ENCODE data around the gene ADGRF1. TPM values are rescaled to one million over a fixed set of nuclear protein-coding genes. Genes with fewer than 3 reads are reported as not detected.

ADGRF1 gene
- total and polyA plus RNA-seq, 5 donors, result not detected

DNA sequence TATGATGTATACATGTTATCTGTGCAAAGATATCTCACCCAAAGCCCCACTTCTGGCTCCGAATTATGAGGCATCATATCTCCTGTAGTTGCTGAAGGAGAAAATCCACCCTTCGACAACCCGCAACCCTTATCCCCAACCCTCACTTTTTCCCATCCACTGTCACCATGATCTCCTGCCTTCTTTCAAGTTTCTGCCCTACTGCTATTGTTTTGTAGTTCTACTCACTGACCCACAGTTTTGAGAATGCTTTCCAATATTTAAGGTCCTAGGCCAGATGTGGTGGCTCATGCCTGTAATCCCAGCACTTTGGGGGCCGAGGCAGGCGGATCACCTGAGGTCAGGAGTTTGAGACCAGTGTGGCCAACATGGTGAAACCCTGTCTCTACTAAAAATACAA, 22.2 kb downstream of the ADGRF1 start:
- no peak for DNase-seq
- intact Hi-C loops (cut with DNase I), result no loop called here
- no peaks in the 10 kb centered on the region for H3K9me3 ChIP-seq (ENCODE audit: control insufficient read depth, low read length)
- H3K4me1 ChIP-seq (ENCODE audit: control insufficient read depth, insufficient read depth, low read length), result no peaks in the 10 kb centered on the region
- ATAC-seq, result no peak
- H3K27me3 ChIP-seq (ENCODE audit: control insufficient read depth, insufficient read depth), result no peaks in the 10 kb centered on the region
- 87% methylated on average over 5 of the region's 5 CpGs for WGBS
- no peak overlapping the region for H3K4me3 ChIP-seq (ENCODE audit: low read length)
- no peak overlapping the region for H3K27ac ChIP-seq (ENCODE audit: low read length)

DNA sequence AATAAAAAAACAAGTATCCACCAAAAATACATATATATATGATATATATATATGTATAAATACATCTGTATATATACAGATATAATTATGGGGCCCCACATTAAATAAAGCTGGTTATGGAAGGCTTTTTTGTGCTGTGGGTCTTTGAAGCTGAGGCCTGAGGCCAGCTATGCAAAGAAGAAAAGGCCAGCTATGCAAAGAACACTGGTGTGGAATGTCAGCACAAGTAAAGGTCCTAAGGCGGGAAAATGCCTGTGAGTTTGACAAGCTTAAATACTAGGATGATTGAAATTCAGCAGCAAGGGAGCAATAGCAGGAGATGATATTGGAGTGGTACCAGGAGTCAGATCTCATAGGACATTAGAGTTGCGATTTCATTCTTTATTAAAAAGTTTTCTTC, 25.2 kb downstream of the ADGRF1 start:
- Histone ChIP-seq H3K4me3 (ENCODE audit: low read length) (no peak overlapping the region), H3K27me3 (ENCODE audit: control insufficient read depth, insufficient read depth) (no peaks in the 10 kb centered on the region), H3K4me1 (ENCODE audit: control insufficient read depth, insufficient read depth, low read length) (no peaks in the 10 kb centered on the region), H3K9me3 (ENCODE audit: control insufficient read depth, low read length) (no peaks in the 10 kb centered on the region), H3K27ac (ENCODE audit: low read length) (no peak overlapping the region)
- 96% methylated on average over 2 of the region's 2 CpGs for WGBS
- intact Hi-C loops (cut with DNase I), result no loop called here
- DNase-seq (no peak), ATAC-seq (no peak)

DNA sequence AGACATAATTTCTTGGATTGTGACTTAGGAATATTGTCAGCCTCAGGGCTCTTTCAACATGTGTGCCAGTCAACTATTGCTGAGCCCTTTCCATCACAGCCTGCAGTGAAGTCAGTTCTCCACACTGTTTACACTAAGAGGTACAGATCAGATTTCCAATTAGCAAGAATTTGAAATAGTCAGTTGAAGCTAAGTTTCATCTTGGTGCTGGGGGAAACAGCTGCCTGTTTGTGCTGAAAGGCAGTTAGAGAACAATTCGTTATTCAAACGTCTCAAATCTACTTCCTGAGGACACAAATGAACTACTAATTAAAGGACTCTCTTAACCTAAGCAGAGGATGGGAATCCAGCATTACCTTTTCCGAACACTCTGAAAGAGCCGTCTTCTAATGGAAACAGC, 25.9 kb downstream of the ADGRF1 start:
- no peaks in the 10 kb centered on the region for H3K4me1 ChIP-seq (ENCODE audit: control insufficient read depth, insufficient read depth, low read length)
- ATAC-seq (no peak), DNase-seq (no peak)
- no peak overlapping the region for H3K4me3 ChIP-seq (ENCODE audit: low read length)
- 53% methylated on average over 4 of the region's 4 CpGs for WGBS
- intact Hi-C loops (cut with DNase I), result no loop called here
- no peak overlapping the region for H3K27ac ChIP-seq (ENCODE audit: low read length)
- H3K27me3 ChIP-seq (ENCODE audit: control insufficient read depth, insufficient read depth), result no peaks in the 10 kb centered on the region
- no peaks in the 10 kb centered on the region for H3K9me3 ChIP-seq (ENCODE audit: control insufficient read depth, low read length)

DNA sequence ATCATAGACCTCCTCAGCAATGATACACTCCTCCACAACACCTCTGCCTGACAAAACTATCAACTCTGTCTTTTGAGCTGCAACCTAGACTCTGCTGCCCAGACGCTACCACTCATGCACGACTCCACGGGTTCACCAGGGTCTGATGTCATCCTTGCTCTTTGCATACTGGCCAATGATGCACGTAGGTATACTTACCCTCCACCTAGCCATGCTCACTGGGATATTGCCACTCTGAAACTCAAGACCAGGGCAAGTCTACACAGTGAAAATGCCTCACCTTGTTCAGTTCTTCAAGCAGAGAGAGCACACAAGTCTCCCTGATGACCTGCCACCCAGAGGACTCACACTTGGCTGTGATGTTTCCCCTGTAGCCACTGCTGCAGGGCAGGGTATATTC, 27.7 kb downstream of the ADGRF1 start:
- WGBS, result 90% methylated on average over 4 of the region's 4 CpGs
- Histone ChIP-seq H3K4me3 (ENCODE audit: low read length) (no peak overlapping the region), H3K27me3 (ENCODE audit: control insufficient read depth, insufficient read depth) (no peaks in the 10 kb centered on the region), H3K4me1 (ENCODE audit: control insufficient read depth, insufficient read depth, low read length) (no peaks in the 10 kb centered on the region), H3K9me3 (ENCODE audit: control insufficient read depth, low read length) (no peaks in the 10 kb centered on the region), H3K27ac (ENCODE audit: low read length) (no peak overlapping the region)
- ATAC-seq, result no peak
- intact Hi-C loops (cut with DNase I), result no loop called here
- DNase-seq, result no peak

DNA sequence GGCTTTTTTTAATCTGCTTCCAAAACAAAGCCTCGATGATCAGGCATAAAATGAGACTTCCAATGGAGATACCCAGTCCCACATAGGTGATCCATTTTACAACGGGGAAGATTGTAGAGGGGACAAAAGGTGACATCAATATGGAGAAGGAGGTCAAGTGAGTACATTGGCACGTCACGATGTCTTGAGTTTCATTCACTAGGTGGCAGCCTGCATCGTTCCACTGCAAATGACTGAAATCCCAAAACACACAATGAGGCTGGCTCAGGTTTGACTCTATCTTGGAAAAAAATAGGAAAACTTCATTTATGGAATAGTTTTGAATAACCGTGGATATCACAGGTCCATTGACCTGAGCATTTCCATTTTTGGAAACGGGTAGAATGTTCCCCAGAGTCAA, 32.5 kb downstream of the ADGRF1 start:
- DNase-seq (no peak), ATAC-seq (no peak)
- Histone ChIP-seq H3K9me3 (ENCODE audit: control insufficient read depth, low read length) (no peaks in the 10 kb centered on the region), H3K4me1 (ENCODE audit: control insufficient read depth, insufficient read depth, low read length) (no peaks in the 10 kb centered on the region), H3K27me3 (ENCODE audit: control insufficient read depth, insufficient read depth) (no peaks in the 10 kb centered on the region), H3K27ac (ENCODE audit: low read length) (no peak overlapping the region), H3K4me3 (ENCODE audit: low read length) (no peak overlapping the region)
- WGBS, result 57% methylated on average over 7 of the region's 7 CpGs
- intact Hi-C loops (cut with DNase I), result no loop called here

DNA sequence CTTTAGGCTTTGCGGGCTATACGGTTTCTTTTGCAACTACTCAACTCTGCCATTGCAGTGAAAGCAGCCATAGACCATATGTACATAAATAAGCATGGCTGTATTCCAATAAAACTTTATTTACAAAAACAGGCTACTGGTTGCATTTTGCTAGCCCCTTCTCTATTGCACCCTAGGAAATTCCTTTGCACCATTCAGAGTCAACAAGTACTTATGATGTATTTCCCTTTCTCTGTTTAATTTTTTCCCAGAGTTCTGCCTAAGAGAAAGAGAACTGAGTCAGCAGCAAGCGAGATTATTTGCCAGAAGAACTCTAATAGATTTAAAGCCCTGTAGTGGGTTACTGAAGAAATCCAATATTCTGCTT, 33.8 kb downstream of the ADGRF1 start:
- no peak for ATAC-seq
- intact Hi-C loops (cut with DNase I), result no loop called here
- WGBS, result 94% methylated on average over 3 of the region's 3 CpGs

DNA sequence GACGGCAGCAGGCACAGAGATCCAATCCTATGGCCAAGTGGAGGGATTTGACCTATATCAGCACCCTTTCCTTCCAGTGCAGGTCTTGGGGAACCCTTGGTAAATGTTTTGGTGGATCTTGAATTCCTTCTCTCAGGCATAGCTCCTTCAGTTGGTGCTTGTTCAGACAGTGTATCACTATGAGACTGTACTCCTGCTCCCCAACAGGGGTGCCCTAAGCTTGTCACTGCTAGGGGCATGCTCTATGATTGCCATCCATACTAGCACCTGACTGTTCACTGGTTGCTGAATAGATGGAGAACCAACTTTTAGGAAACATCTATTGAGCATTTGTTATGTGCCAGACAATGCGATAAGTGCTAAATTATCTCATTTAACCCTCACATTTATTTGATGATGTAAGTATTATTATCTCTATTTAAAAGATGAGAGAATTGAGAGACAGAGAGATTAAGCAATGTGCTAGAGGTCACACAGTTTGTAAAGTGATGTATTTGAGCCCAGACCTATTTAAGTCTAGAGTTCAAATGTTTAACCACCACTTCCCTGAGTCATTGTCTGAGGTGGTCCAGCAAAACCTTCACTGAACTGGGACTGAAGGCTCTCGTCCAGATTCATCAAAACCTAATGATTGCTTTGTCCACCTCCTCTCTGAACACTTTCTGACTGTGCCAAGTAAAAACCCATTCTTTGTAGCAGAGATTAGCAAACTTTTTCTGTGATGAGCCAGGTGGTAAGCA, 34.3 kb downstream of the ADGRF1 start:
- Histone ChIP-seq H3K4me1 (ENCODE audit: control insufficient read depth, insufficient read depth, low read length) (no peaks in the 10 kb centered on the region), H3K27ac (ENCODE audit: low read length) (no peak overlapping the region), H3K4me3 (ENCODE audit: low read length) (no peak overlapping the region), H3K27me3 (ENCODE audit: control insufficient read depth, insufficient read depth) (no peaks in the 10 kb centered on the region), H3K9me3 (ENCODE audit: control insufficient read depth, low read length) (no peaks in the 10 kb centered on the region)
- DNase-seq, result no peak
- 73% methylated on average over 3 of the region's 3 CpGs for WGBS
- intact Hi-C loops (cut with DNase I), result no loop called here
- ATAC-seq, result no peak

More for the DNA sequence above, 33.8 kb downstream of the ADGRF1 start:
- Histone ChIP-seq H3K4me3 (ENCODE audit: low read length) (no peak overlapping the region), H3K4me1 (ENCODE audit: control insufficient read depth, insufficient read depth, low read length) (no peaks in the 10 kb centered on the region), H3K9me3 (ENCODE audit: control insufficient read depth, low read length) (no peaks in the 10 kb centered on the region), H3K27ac (ENCODE audit: low read length) (no peak overlapping the region), H3K27me3 (ENCODE audit: control insufficient read depth, insufficient read depth) (no peaks in the 10 kb centered on the region)
- no peak for DNase-seq

DNA sequence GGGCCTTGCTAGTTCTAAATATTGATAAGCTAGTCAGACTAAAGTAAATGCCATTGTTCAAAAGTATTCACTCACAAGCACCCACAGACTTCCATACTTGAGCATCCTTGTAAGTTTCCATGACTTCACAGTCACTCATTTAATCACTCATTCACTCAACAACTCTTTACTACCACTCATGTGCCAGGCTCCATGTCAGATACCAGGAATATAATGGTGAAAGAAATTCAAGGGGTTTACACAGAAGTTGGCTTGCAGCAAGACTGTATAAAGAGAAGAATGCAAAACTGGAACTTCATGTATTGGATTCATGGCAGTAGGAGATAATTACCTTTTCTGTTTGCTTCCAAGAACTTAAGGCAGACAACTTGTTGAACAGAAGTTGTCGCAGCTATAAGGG, 36.6 kb downstream of the ADGRF1 start:
- DNase-seq (no peak), ATAC-seq (no peak)
- H3K4me1 ChIP-seq (ENCODE audit: control insufficient read depth, insufficient read depth, low read length), result no peaks in the 10 kb centered on the region
- intact Hi-C loops (cut with DNase I), result no loop called here
- no peaks in the 10 kb centered on the region for H3K27me3 ChIP-seq (ENCODE audit: control insufficient read depth, insufficient read depth)
- no peak overlapping the region for H3K27ac ChIP-seq (ENCODE audit: low read length)
- H3K4me3 ChIP-seq (ENCODE audit: low read length), result no peak overlapping the region
- H3K9me3 ChIP-seq (ENCODE audit: control insufficient read depth, low read length), result no peaks in the 10 kb centered on the region
- 99% methylated on average over 1 of the region's 1 CpG for WGBS

DNA sequence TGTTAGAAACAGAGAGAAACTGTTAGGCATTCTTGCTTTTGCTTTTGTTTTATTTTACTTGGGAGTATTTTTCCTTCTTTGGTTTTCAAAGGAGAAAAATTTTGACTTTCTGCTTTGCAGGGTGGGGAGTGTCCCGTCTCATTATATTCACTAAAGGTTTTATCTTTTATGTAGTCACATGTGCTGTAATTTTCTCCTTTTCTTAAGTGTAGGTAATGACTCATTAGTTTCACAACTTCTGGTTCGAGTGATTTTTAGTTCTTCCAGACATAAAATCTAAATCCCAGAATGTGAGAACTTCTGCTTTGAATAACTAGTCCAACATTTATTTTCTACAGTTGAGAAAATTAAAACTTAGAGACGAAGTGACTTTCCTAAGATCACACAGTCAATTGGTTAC, 37.7 kb downstream of the ADGRF1 start:
- Histone ChIP-seq H3K9me3 (ENCODE audit: control insufficient read depth, low read length) (no peaks in the 10 kb centered on the region), H3K27me3 (ENCODE audit: control insufficient read depth, insufficient read depth) (no peaks in the 10 kb centered on the region), H3K4me1 (ENCODE audit: control insufficient read depth, insufficient read depth, low read length) (no peaks in the 10 kb centered on the region), H3K4me3 (ENCODE audit: low read length) (no peak overlapping the region), H3K27ac (ENCODE audit: low read length) (no peak overlapping the region)
- no peak for DNase-seq
- no peak for ATAC-seq
- intact Hi-C loops (cut with DNase I), result no loop called here
- WGBS, result 71% methylated on average over 3 of the region's 3 CpGs

DNA sequence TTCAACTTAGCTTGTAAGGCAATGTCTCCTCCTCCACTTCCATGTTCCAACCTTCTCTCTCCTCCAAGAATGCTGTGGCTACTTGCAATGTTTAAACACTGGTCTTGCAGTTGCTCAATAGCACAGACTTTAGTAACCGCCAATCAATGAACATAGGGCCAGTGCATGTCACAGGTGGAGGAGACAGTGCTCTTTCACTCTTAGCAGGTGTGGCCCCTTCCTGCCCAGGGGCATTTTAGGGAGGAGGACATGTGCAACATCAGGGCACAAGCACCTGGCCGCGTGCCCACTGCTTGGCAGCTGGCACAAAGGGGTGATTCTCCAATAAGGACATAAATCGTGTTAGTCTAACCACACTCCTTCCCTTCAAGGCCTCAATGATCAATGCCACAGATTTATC, 41.3 kb downstream of the ADGRF1 start:
- intact Hi-C loops (cut with DNase I), result no loop called here
- no peak for ATAC-seq

DNA sequence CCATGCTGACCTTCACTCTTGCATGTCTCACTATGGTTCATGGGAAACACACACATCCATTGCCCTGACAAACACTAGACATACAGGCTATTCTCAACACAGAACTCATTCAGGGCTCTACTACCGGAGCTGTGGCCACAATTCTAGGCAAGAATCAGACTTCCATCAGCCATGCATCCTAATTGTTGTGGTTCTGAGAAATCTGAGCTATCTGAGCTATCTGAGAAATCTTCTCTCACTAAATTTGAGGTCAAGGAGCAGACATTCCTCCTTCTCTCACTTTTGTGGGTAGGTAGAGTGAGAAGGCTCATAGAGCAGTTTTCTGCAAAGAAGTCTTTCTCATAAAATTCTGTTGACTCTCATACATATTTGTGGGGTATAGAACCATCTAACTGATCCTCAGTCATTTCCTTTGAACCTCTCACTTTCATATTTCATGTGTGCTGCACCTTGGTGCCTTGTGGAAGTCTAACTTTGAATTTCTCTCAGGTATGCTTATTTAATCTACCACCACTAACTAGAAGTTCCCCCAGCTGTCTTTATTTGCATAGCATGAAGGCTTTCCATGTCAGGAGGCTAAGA, 43.6 kb downstream of the ADGRF1 start:
- intact Hi-C loops (cut with DNase I), result no loop called here
- no peak for ATAC-seq

More for the DNA sequence above, 41.3 kb downstream of the ADGRF1 start:
- Histone ChIP-seq H3K27me3 (ENCODE audit: control insufficient read depth, insufficient read depth) (peaks cover 2% of the 10 kb centered on the region), H3K4me3 (ENCODE audit: low read length) (no peak overlapping the region), H3K4me1 (ENCODE audit: control insufficient read depth, insufficient read depth, low read length) (no peaks in the 10 kb centered on the region), H3K27ac (ENCODE audit: low read length) (no peak overlapping the region), H3K9me3 (ENCODE audit: control insufficient read depth, low read length) (no peaks in the 10 kb centered on the region)
- no peak for DNase-seq
- WGBS, result 92% methylated on average over 4 of the region's 4 CpGs

DNA sequence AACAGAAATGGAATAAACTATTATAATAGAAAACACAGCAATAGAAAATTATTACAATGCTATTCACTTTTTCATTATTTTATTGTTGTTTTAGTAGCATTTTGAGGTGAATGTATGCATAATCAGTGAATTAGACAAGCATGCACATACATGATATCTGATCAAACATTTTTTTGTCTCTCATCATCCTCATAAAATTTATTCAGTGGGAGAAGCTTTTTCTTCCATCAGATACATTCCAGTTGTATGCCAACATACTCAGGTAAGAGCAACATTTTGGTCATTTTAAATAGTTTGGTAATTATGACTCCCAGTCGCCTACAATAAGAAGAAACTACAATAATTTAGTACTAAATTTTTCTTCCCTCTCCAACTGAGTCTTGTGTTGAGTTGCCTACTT, 44.5 kb downstream of the ADGRF1 start:
- intact Hi-C loops (cut with DNase I), result no loop called here

More for the DNA sequence above, 43.6 kb downstream of the ADGRF1 start:
- no peaks in the 10 kb centered on the region for H3K4me1 ChIP-seq (ENCODE audit: control insufficient read depth, insufficient read depth, low read length)
- H3K9me3 ChIP-seq (ENCODE audit: control insufficient read depth, low read length), result no peaks in the 10 kb centered on the region
- 86% methylated on average over 1 of the region's 1 CpG for WGBS
- H3K27me3 ChIP-seq (ENCODE audit: control insufficient read depth, insufficient read depth), result peaks cover 2% of the 10 kb centered on the region
- no peak overlapping the region for H3K4me3 ChIP-seq (ENCODE audit: low read length)
- H3K27ac ChIP-seq (ENCODE audit: low read length), result no peak overlapping the region
- DNase-seq, result no peak

More for the DNA sequence above, 44.5 kb downstream of the ADGRF1 start:
- H3K27me3 ChIP-seq (ENCODE audit: control insufficient read depth, insufficient read depth), result peaks cover 2% of the 10 kb centered on the region
- WGBS, result 92% methylated on average over 1 of the region's 1 CpG
- H3K9me3 ChIP-seq (ENCODE audit: control insufficient read depth, low read length), result no peaks in the 10 kb centered on the region
- no peak overlapping the region for H3K27ac ChIP-seq (ENCODE audit: low read length)
- H3K4me1 ChIP-seq (ENCODE audit: control insufficient read depth, insufficient read depth, low read length), result no peaks in the 10 kb centered on the region
- DNase-seq, result no peak
- no peak for ATAC-seq
- H3K4me3 ChIP-seq (ENCODE audit: low read length), result no peak overlapping the region

Data from right cardiac atrium (tissue), 5 donors.